SK-N-SH treated with all-trans-retinoic acid at 6 μM for 48 hours (cell line): ENCODE results near the gene TMEM138.

Source experiments
- ATAC-seq: fragments of 200-7000 bp; cut with Tn5 transposase; 3 replicates; pipeline ENCODE4 v1.9.1; 2020; ENCODE audit warnings: mild to moderate bottlenecking, moderate library complexity
- OSR1 ChIP-seq: fragments of 250-450 bp; sonication (Bioruptor Pico); IDR thresholded peaks from 2 replicates; pipeline ENCODE4 v1.8.0; 2022; ENCODE audit warnings: moderate library complexity, mild to moderate bottlenecking, inconsistent platforms
- SNAI2 ChIP-seq: fragments of 250-450 bp; sonication (Bioruptor Pico); IDR thresholded peaks from 2 replicates; pipeline ENCODE4 v1.5.0; 2020; ENCODE audit warnings: mild to moderate bottlenecking, moderate library complexity
- TSHZ2 ChIP-seq: fragments of 250-450 bp; sonication (Bioruptor Pico); IDR thresholded peaks from 2 replicates; pipeline ENCODE4 v1.5.0; 2020; ENCODE audit warnings: mild to moderate bottlenecking, moderate library complexity
- ZFP30 ChIP-seq: fragments of 450-650 bp; formaldehyde crosslinking; IDR thresholded peaks from 2 replicates; pipeline ENCODE4 v1.5.0; 2022; ENCODE audit warnings: mild to moderate bottlenecking, moderate library complexity

TMEM138 gene

GRCh38 chr11:61418136-61418535 lies 56.0 kb downstream of the TMEM138 start:
- TF ChIP-seq ZFP30 (no peak), SNAI2 (CRISPR knock-in tag) (no peak), OSR1 (CRISPR knock-in tag) (no peak), TSHZ2 (CRISPR knock-in tag) (no peak)

More at GRCh38 chr11:61418136-61418535, 56.0 kb downstream of the TMEM138 start:
- no peak for ATAC-seq
